ENCODE measurements around the gene EPHB2.

GRCh38 chr1:22793647-22794046 is 83.0 kb downstream of the EPHB2 start:
- TF ChIP-seq CTCF (IDR thresholded peaks at IDR 0.05; ENCODE audit: extremely low read depth in 1 of 2, insufficient read depth in 1 of 2, low read depth in 1 of 2, low read length in 2 of 2): no peak
- no peak for TF ChIP-seq POLR2AphosphoS5 (IDR thresholded peaks at IDR 0.05; ENCODE audit: insufficient read depth, low read depth, low read length)
- no peak for TF ChIP-seq POLR2A (IDR thresholded peaks at IDR 0.05; ENCODE audit: low read depth, low read length)
- no peak for TF ChIP-seq JUN (IDR thresholded peaks at IDR 0.05; ENCODE audit: borderline replicate concordance, insufficient read depth, insufficient read length, low read depth)
- TF ChIP-seq MYC (IDR thresholded peaks at IDR 0.05; ENCODE audit: low read depth, low read length): no peak
